ENCODE results near the gene PDE6G. TPM values are rescaled to one million over a fixed set of nuclear protein-coding genes. Genes with fewer than 3 reads are reported as not detected.

PDE6G gene
- total and polyA plus RNA-seq, 2 of the 8 experiments (the other 6 are each of a cell fraction or from before 2014, with no cell fraction given): 5.8 to 12.9 TPM

GRCh38 chr17:81648013-81648706 lies 8.2 kb downstream of the PDE6G start:
- Histone ChIP-seq H3K18ac (ENCODE audit: extremely low read depth, low read length) (peak overlapping the region; percentile 71; the same call in 1 of the 2 replicates), H2BK20ac (ENCODE audit: low read length) (no peak overlapping the region), H4K8ac (ENCODE audit: extremely low read depth, insufficient read depth, low read length) (peak overlapping the region; percentile 89), H3K9me3 (ENCODE audit: insufficient read depth in 2 of 2, low read depth in 1 of 2, low read length in 1 of 2) (no peaks in the 10 kb centered on the region), H3K36me3 (ENCODE audit: control insufficient read depth in 2 of 4, insufficient read depth in 4 of 4, low read length in 3 of 4) (peaks cover 0 to 3% (median 1%) of the 10 kb centered on the region in 4 experiments; a peak in 3 of 8 replicates), H3K4me3 (ENCODE audit: extremely low read depth in 1 of 4, insufficient read depth in 2 of 4, low read depth in 3 of 4, low read length in 4 of 4) (peak overlapping the region in 2 of 4 experiments; percentile 38 to 46; a peak in 5 of 8 replicates), H3K27ac (ENCODE audit: low read depth, low read length) (no peak overlapping the region), H2BK15ac (ENCODE audit: low read length) (no peak overlapping the region), H4K5ac (ENCODE audit: insufficient read length, low read depth, low read length) (no peak overlapping the region), H2AK5ac (ENCODE audit: low read depth, low read length) (no peak overlapping the region), H3K4me2 (ENCODE audit: insufficient read depth in 1 of 2, low read depth in 2 of 2, low read length in 2 of 2) (peak overlapping the region; percentile 59 to 76), H4K91ac (replicated peaks; ENCODE audit: insufficient read length, low read length) (peak overlapping the region; percentile 69), H3K79me1 (ENCODE audit: low read depth, low read length) (peaks cover 7% of the 10 kb centered on the region), H2BK120ac (replicated peaks; ENCODE audit: low read depth, low read length) (no peak overlapping the region), H3K14ac (ENCODE audit: insufficient read length) (no peak overlapping the region), H3K79me2 (ENCODE audit: control insufficient read depth in 1 of 2, insufficient read depth in 2 of 2, low read length in 2 of 2) (no peaks in the 10 kb centered on the region), H3K4ac (replicated peaks; ENCODE audit: insufficient read length, low read depth, low read length) (no peak overlapping the region), H3K9ac (replicated peaks in 1 of 4; ENCODE audit: extremely low read depth in 1 of 4, low read depth in 3 of 4, low read length in 3 of 4) (no peak overlapping the region; a peak in 1 of 7 replicates), H4K20me1 (replicated peaks in 1 of 2; ENCODE audit: control insufficient read depth in 1 of 2, insufficient read depth in 2 of 2, low read length in 2 of 2) (peaks cover 0 to 2% of the 10 kb centered on the region in 2 experiments), H3K4me1 (replicated peaks in 1 of 4; ENCODE audit: control insufficient read depth in 3 of 4, insufficient read depth in 4 of 4, low read length in 3 of 4) (peaks cover 0 to 19% (median 3%) of the 10 kb centered on the region in 4 experiments; a peak in 6 of 7 replicates), H3K27me3 (replicated peaks in 1 of 4; ENCODE audit: control insufficient read depth in 3 of 4, extremely low read depth in 1 of 4, insufficient read depth in 3 of 4, low read length in 3 of 4) (peaks cover 2 to 15% (median 9%) of the 10 kb centered on the region in 4 experiments; a peak in 5 of 7 replicates), H2BK5ac (ENCODE audit: low read depth, low read length) (no peak overlapping the region), H2AFZ (ENCODE audit: low read length) (no peak overlapping the region), H2BK12ac (ENCODE audit: low read depth, low read length) (0 out of 2 replicates have a peak overlapping the region, but pooled peaks have one; percentile 20), H3K56ac (replicated peaks; ENCODE audit: insufficient read length, low read depth, low read length) (no peak overlapping the region), H3K23me2 (ENCODE audit: low read depth, low read length) (peaks cover 10% of the 10 kb centered on the region), H3K23ac (ENCODE audit: insufficient read length) (no peak overlapping the region)
- 56% methylated on average over 27 of the region's 78 CpGs; no CpG with 5 or more reads in 1 of the 2 experiments for WGBS, 2 experiments (ENCODE audit: extremely low coverage in 1 of 2, insufficient coverage in 1 of 2, insufficient read length in 1 of 2, insufficient replicate concordance in 2 of 2, low coverage in 1 of 2, low lambda C conversion rate in 2 of 2, missing lambda C conversion rate in 1 of 2)
- ChIA-PET POLR2A (ENCODE audit: partially characterized antibody) (interaction anchor here (0.7 to 4.4 kb wide), 17 partner anchors 9 to 136 kb away, joined by 3 to 23 read pairs (median 5); partner anchors contain the start of genes ACTG1, ARL16, HGS and NPLOC4), CTCF (ENCODE audit: partially characterized antibody) (interaction anchor here (0.6 to 3.5 kb wide), 9 partner anchors 10 to 281 kb away, joined by 3 to 9 read pairs (median 3); no protein-coding TSS in a partner anchor)
- DNase-seq (ENCODE audit: low read depth in 1 of 2, low spot score in 2 of 2) (peak in 1 of 2 experiments; percentile 79), FAIRE-seq (no peak)
- no peak for TF ChIP-seq FOSL1 (IDR thresholded peaks at IDR 0.05; ENCODE audit: insufficient read depth, low read depth, low read length)

Measured in H1 (cell line).